Vagina (tissue), 2 donors: ENCODE results near the gene PDXK. TPM values are rescaled to one million over a fixed set of nuclear protein-coding genes. Genes with fewer than 3 reads are reported as not detected.

Experiments
- DNase-seq, 2 donors: peaks; one replicate each; pipeline ENCODE4 v3.0.0-alpha.2; 2017; ENCODE audit errors: extremely low spot score in 2 of 2
- H3K27ac ChIP-seq: fragments of 200-600 bp; sonication (generic); one replicate; pipeline ENCODE4 v1.5.1; 2019
- H3K27me3 ChIP-seq: fragments of 200-600 bp; sonication (generic); one replicate; pipeline ENCODE4 v1.5.1; 2019
- H3K36me3 ChIP-seq, 2 donors: fragments of 200-600 bp; sonication (generic); one replicate each; pipeline ENCODE4 v1.5.1; 2017 to 2019
- H3K4me1 ChIP-seq: fragments of 200-600 bp; sonication (generic); one replicate; pipeline ENCODE4 v1.5.1; 2019
- H3K4me3 ChIP-seq, 2 donors: fragments of 200-600 bp; sonication (generic); 1 replicate in 1 of 2; 2 replicates in 1 of 2; pipeline ENCODE4 v1.5.1; 2016 to 2019
- H3K9me3 ChIP-seq: fragments of 200-600 bp; sonication (generic); one replicate; pipeline ENCODE4 v1.5.1; 2019
- CTCF ChIP-seq, 3 experiments: fragments of 450-650 bp in 2 of 3; fragments of 200-600 bp in 1 of 3; sonication (generic) in 1 of 3; IDR thresholded peaks; one replicate each; pipeline ENCODE4 v1.5.1; 2017 to 2019; ENCODE audit warnings: antibody characterized with exemption in 3 of 3, mild to moderate bottlenecking in 2 of 3, moderate library complexity in 2 of 3
- POLR2A ChIP-seq, 2 donors: fragments of 450-650 bp; IDR thresholded peaks; one replicate each; pipeline ENCODE4 v1.6.1; 2017; ENCODE audit warnings: antibody characterized with exemption in 2 of 2, mild to moderate bottlenecking in 2 of 2, moderate library complexity in 2 of 2
- POLR2AphosphoS5 ChIP-seq, 2 donors: sonication (generic); formaldehyde crosslinking; IDR thresholded peaks; one replicate each; pipeline ENCODE4 v1.9.0; 2017; ENCODE audit warnings: antibody characterized with exemption in 2 of 2, mild to moderate bottlenecking in 2 of 2, low read depth in 1 of 2; ENCODE audit not compliant: insufficient read depth in 1 of 2
- intact Hi-C: fragments of 100-400 bp; cut with DNase I; formaldehyde crosslinking; loops from one replicate; pipeline ENCODE4 v1.15.1; 2023
- total RNA-seq: library from RNA; depleted of rRNA; stranded (reverse); fragments of >200 nt; gene quantifications from one replicate; pipeline ENCODE4 v1.2.3, GENCODE V29; 2016

The PDXK gene
- total RNA-seq, 1 donor from 2014 or later: 58.7 TPM

GRCh38 chr21:43786807-43787440, 68.0 kb downstream of the PDXK start:
- Histone ChIP-seq H3K4me3 (no peak overlapping the region), H3K27ac (no peak overlapping the region), H3K4me1 (peaks cover 35% of the 10 kb centered on the region), H3K27me3 (no peaks in the 10 kb centered on the region), H3K36me3 (peaks cover 0 to 3% of the 10 kb centered on the region in 2 donors), H3K9me3 (no peaks in the 10 kb centered on the region)
- TF ChIP-seq POLR2A (IDR thresholded peaks at IDR 0.05) (no peak), POLR2AphosphoS5 (IDR thresholded peaks at IDR 0.05; ENCODE audit: insufficient read depth in 1 of 2, low read depth in 1 of 2) (no peak), CTCF (IDR thresholded peaks at IDR 0.05) (no peak)
- intact Hi-C loops: no loop called here
- no peak for DNase-seq

- intact Hi-C loops: no loop called here
- peak in 1 of 2 donors; percentile 45 for TF ChIP-seq POLR2A (IDR thresholded peaks at IDR 0.05)
- peak; percentile 93 to 100 (median 99) for TF ChIP-seq CTCF (IDR thresholded peaks at IDR 0.05)
- TF ChIP-seq POLR2AphosphoS5 (IDR thresholded peaks at IDR 0.05; ENCODE audit: insufficient read depth in 1 of 2, low read depth in 1 of 2): peak in 1 of 2 donors; percentile 92
- H3K4me3 ChIP-seq: peak within 1 kb of the TSS; percentile 66 to 84
These were observed 70.5 kb downstream of the PDXK start, which contains the start of gene RRP1 for GRCh38 chr21:43789276-43790009. Gene RRP1 (plus strand): TSS chr21:43789577. CDS start chr21:43789630, 53 bp downstream.

GRCh38 chr21:43790010-43790524, 71.1 kb downstream of the PDXK start:
- Histone ChIP-seq H3K4me1 (peaks cover 22% of the 10 kb centered on the region), H3K27ac (peak overlapping the region; percentile 93), H3K9me3 (no peaks in the 10 kb centered on the region), H3K27me3 (no peaks in the 10 kb centered on the region), H3K4me3 (peak overlapping the region; percentile 66 to 84), H3K36me3 (peaks cover 0 to 29% of the 10 kb centered on the region in 2 donors)
- TF ChIP-seq POLR2AphosphoS5 (IDR thresholded peaks at IDR 0.05; ENCODE audit: insufficient read depth in 1 of 2, low read depth in 1 of 2) (no peak), CTCF (IDR thresholded peaks at IDR 0.05) (no peak), POLR2A (IDR thresholded peaks at IDR 0.05) (no peak)
- intact Hi-C loops: no loop called here
- no peak for DNase-seq

More at GRCh38 chr21:43789276-43790009, 70.5 kb downstream of the PDXK start, which contains the start of gene RRP1:
- peak within 1 kb of the TSS; percentile 93 for H3K27ac ChIP-seq
- peaks cover 22% of the 10 kb centered on the region for H3K4me1 ChIP-seq
- no peak for DNase-seq
- H3K36me3 ChIP-seq: peaks cover 0 to 23% of the 10 kb centered on the region in 2 donors
- H3K9me3 ChIP-seq: no peaks in the 10 kb centered on the region
- H3K27me3 ChIP-seq: no peaks in the 10 kb centered on the region

GRCh38 chr21:43792406-43792805, 73.5 kb downstream of the PDXK start:
- no peak for DNase-seq
- Histone ChIP-seq H3K27me3 (no peaks in the 10 kb centered on the region), H3K9me3 (no peaks in the 10 kb centered on the region), H3K27ac (no peak overlapping the region), H3K36me3 (peaks cover 0 to 50% of the 10 kb centered on the region in 2 donors), H3K4me1 (peaks cover 22% of the 10 kb centered on the region), H3K4me3 (no peak overlapping the region)
- TF ChIP-seq POLR2AphosphoS5 (IDR thresholded peaks at IDR 0.05; ENCODE audit: insufficient read depth in 1 of 2, low read depth in 1 of 2) (no peak), CTCF (IDR thresholded peaks at IDR 0.05) (no peak), POLR2A (IDR thresholded peaks at IDR 0.05) (no peak)
- intact Hi-C loops: no loop called here
